Heart left ventricle (tissue), 13 donors: ENCODE data around the gene MSH3.

Experiments used
- POLR2A ChIP-seq, 2 donors: fragments of 450-650 bp; IDR thresholded peaks; one replicate each; pipeline ENCODE4 v1.6.1; 2017; ENCODE audit warnings: antibody characterized with exemption in 2 of 2, mild to moderate bottlenecking in 2 of 2, moderate library complexity in 2 of 2
- TF ChIP-seq, protein P1 (sequence below), 12 donors: fragments of 200-600 bp; sonication (generic) in 4 of 12; IDR thresholded peaks; one replicate each; pipeline versions ENCODE4 v1.5.0 to v1.8.0; 2018 to 2022; ENCODE audit warnings: antibody characterized with exemption in 12 of 12, mild to moderate bottlenecking in 5 of 12
- donor health status: ischemic (EF 13 %, LVEDD 7.1; RV severe dilation, severe dysfunction).
- donor health status: DM: no; HTN: yes; CAD: no.
- donor health status: DM: no; HTN: no; CAD: no.
- donor health status: ischemic (EF 25% LVEDD 6.9; RV normal size, moderate dysfunction).
- donor health status: ischemic (EF 25% LVEDD 5.7; RV mildly dilated, moderate dysfunction).
- donor health status: ischemic (EF 35%, LVEDD 5.7; RV mildly dilated, moderate dysfunction).
- donor health status: nonischemic (EF 11% LVEDD 7.7; RV severe dilation, severe dysfunction).
- donor health status: DM: yes; HTN: yes; CAD: no.
- donor health status: PGD.
- donor health status: ischemic (EF 29% LVEDD 5.4; RV normal size, mild dysfunction).
- donor health status: nonischemic (EF 23%, LVEDD 6.1; RV moderate dilation, normal function).

DNA sequence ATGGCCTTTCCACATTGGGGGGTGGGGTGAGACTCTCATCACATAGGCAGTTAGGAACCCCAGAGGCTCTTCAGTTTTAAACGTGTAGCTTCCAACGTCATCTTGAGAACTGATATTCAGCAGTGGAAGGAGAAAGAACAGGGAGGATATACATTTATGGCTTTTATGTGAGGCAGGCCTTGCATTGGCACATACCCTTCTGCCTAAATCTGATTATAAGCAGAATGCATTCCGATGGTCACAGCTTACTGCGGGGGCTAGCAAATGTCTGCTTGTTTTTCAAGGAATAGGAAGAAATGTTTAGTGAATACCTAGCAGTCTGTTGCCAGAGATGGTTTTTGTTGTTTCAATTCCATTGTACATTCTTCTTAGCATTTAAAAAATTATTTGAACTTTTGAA lies 99.3 kb downstream of the MSH3 start:
- TF ChIP-seq POLR2A (IDR thresholded peaks at IDR 0.05), result no peak
- TF ChIP-seq, protein P1, sequence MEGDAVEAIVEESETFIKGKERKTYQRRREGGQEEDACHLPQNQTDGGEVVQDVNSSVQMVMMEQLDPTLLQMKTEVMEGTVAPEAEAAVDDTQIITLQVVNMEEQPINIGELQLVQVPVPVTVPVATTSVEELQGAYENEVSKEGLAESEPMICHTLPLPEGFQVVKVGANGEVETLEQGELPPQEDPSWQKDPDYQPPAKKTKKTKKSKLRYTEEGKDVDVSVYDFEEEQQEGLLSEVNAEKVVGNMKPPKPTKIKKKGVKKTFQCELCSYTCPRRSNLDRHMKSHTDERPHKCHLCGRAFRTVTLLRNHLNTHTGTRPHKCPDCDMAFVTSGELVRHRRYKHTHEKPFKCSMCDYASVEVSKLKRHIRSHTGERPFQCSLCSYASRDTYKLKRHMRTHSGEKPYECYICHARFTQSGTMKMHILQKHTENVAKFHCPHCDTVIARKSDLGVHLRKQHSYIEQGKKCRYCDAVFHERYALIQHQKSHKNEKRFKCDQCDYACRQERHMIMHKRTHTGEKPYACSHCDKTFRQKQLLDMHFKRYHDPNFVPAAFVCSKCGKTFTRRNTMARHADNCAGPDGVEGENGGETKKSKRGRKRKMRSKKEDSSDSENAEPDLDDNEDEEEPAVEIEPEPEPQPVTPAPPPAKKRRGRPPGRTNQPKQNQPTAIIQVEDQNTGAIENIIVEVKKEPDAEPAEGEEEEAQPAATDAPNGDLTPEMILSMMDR (IDR thresholded peaks at IDR 0.05), result no peak
